ENCODE data around the gene FRAS1. TPM values are rescaled to one million over a fixed set of nuclear protein-coding genes. Genes with fewer than 3 reads are reported as not detected.

Gene FRAS1
- total and polyA plus RNA-seq, 2 donors (not counting 1 experiment from before 2014, with no cell fraction given): 0.30 to 0.66 TPM

GRCh38 chr4:78292856-78293255, 235.7 kb downstream of the FRAS1 start:
- no peak for DNase-seq (ENCODE audit: low read depth in 2 of 2)

GRCh38 chr4:78293348-78293747, 236.2 kb downstream of the FRAS1 start:
- H2AFZ ChIP-seq (ENCODE audit: low read length): no peak overlapping the region
- H3K4me1 ChIP-seq (ENCODE audit: control insufficient read depth, extremely low read depth, insufficient read depth, low read length): peaks cover 4% of the 10 kb centered on the region
- H4K20me1 ChIP-seq (ENCODE audit: control insufficient read depth, extremely low read depth, insufficient read depth, low read length): no peaks in the 10 kb centered on the region
- no peaks in the 10 kb centered on the region for H3K79me2 ChIP-seq (ENCODE audit: control insufficient read depth, insufficient read depth, low read length)
- peak overlapping the region; percentile 62 for H3K4me2 ChIP-seq (ENCODE audit: extremely low read depth, insufficient read depth, low read length)
- no peak overlapping the region for H3K4me3 ChIP-seq (replicated peaks in 1 of 4; ENCODE audit: control extremely low read depth in 1 of 4, insufficient read depth in 1 of 4, low read depth in 3 of 4, low read length in 4 of 4)
- DNase-seq (ENCODE audit: low read depth in 2 of 2): peak; percentile 63 to 84
- H3K9me3 ChIP-seq (ENCODE audit: control insufficient read depth, insufficient read depth, low read depth, low read length): no peaks in the 10 kb centered on the region
- no peak for TF ChIP-seq EZH2 (IDR thresholded peaks at IDR 0.05; ENCODE audit: low read length, missing control alignments)
- TF ChIP-seq, protein P1, sequence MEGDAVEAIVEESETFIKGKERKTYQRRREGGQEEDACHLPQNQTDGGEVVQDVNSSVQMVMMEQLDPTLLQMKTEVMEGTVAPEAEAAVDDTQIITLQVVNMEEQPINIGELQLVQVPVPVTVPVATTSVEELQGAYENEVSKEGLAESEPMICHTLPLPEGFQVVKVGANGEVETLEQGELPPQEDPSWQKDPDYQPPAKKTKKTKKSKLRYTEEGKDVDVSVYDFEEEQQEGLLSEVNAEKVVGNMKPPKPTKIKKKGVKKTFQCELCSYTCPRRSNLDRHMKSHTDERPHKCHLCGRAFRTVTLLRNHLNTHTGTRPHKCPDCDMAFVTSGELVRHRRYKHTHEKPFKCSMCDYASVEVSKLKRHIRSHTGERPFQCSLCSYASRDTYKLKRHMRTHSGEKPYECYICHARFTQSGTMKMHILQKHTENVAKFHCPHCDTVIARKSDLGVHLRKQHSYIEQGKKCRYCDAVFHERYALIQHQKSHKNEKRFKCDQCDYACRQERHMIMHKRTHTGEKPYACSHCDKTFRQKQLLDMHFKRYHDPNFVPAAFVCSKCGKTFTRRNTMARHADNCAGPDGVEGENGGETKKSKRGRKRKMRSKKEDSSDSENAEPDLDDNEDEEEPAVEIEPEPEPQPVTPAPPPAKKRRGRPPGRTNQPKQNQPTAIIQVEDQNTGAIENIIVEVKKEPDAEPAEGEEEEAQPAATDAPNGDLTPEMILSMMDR (conservative IDR thresholded peaks at IDR 0.05 in 1 of 2, IDR thresholded peaks at IDR 0.05 in 1 of 2; ENCODE audit: low read depth in 1 of 2, low read length in 2 of 2): no peak
- no peak overlapping the region for H3K9ac ChIP-seq (ENCODE audit: insufficient read depth, low read length)
- no peak overlapping the region for H3K27ac ChIP-seq (ENCODE audit: insufficient read depth, low read length)
- H3K27me3 ChIP-seq (ENCODE audit: control insufficient read depth, insufficient read depth, low read length): no peaks in the 10 kb centered on the region
- H3K36me3 ChIP-seq (ENCODE audit: control insufficient read depth, insufficient read depth, low read length): no peaks in the 10 kb centered on the region

More at GRCh38 chr4:78292856-78293255, 235.7 kb downstream of the FRAS1 start:
- no peaks in the 10 kb centered on the region for H3K9me3 ChIP-seq (ENCODE audit: control insufficient read depth, insufficient read depth, low read depth, low read length)
- no peak overlapping the region for H3K4me3 ChIP-seq (replicated peaks in 1 of 4; ENCODE audit: control extremely low read depth in 1 of 4, insufficient read depth in 1 of 4, low read depth in 3 of 4, low read length in 4 of 4)
- TF ChIP-seq, protein P1 (conservative IDR thresholded peaks at IDR 0.05 in 1 of 2, IDR thresholded peaks at IDR 0.05 in 1 of 2; ENCODE audit: low read depth in 1 of 2, low read length in 2 of 2): no peak
- TF ChIP-seq EZH2 (IDR thresholded peaks at IDR 0.05; ENCODE audit: low read length, missing control alignments): no peak
- H3K9ac ChIP-seq (ENCODE audit: insufficient read depth, low read length): no peak overlapping the region
- no peak overlapping the region for H3K27ac ChIP-seq (ENCODE audit: insufficient read depth, low read length)
- H3K4me2 ChIP-seq (ENCODE audit: extremely low read depth, insufficient read depth, low read length): no peak overlapping the region
- peaks cover 4% of the 10 kb centered on the region for H3K4me1 ChIP-seq (ENCODE audit: control insufficient read depth, extremely low read depth, insufficient read depth, low read length)
- H3K79me2 ChIP-seq (ENCODE audit: control insufficient read depth, insufficient read depth, low read length): no peaks in the 10 kb centered on the region
- no peak overlapping the region for H2AFZ ChIP-seq (ENCODE audit: low read length)
- H4K20me1 ChIP-seq (ENCODE audit: control insufficient read depth, extremely low read depth, insufficient read depth, low read length): no peaks in the 10 kb centered on the region
- H3K36me3 ChIP-seq (ENCODE audit: control insufficient read depth, insufficient read depth, low read length): no peaks in the 10 kb centered on the region
- no peaks in the 10 kb centered on the region for H3K27me3 ChIP-seq (ENCODE audit: control insufficient read depth, insufficient read depth, low read length)

GRCh38 chr4:78293821-78294301, 236.7 kb downstream of the FRAS1 start:
- Histone ChIP-seq H4K20me1 (ENCODE audit: control insufficient read depth, extremely low read depth, insufficient read depth, low read length) (no peaks in the 10 kb centered on the region), H3K4me3 (replicated peaks in 1 of 4; ENCODE audit: control extremely low read depth in 1 of 4, insufficient read depth in 1 of 4, low read depth in 3 of 4, low read length in 4 of 4) (no peak overlapping the region), H3K4me2 (ENCODE audit: extremely low read depth, insufficient read depth, low read length) (peak overlapping the region; percentile 62), H3K4me1 (ENCODE audit: control insufficient read depth, extremely low read depth, insufficient read depth, low read length) (peaks cover 7% of the 10 kb centered on the region), H3K27ac (ENCODE audit: insufficient read depth, low read length) (no peak overlapping the region), H2AFZ (ENCODE audit: low read length) (no peak overlapping the region), H3K9me3 (ENCODE audit: control insufficient read depth, insufficient read depth, low read depth, low read length) (no peaks in the 10 kb centered on the region), H3K79me2 (ENCODE audit: control insufficient read depth, insufficient read depth, low read length) (no peaks in the 10 kb centered on the region), H3K27me3 (ENCODE audit: control insufficient read depth, insufficient read depth, low read length) (no peaks in the 10 kb centered on the region), H3K36me3 (ENCODE audit: control insufficient read depth, insufficient read depth, low read length) (no peaks in the 10 kb centered on the region), H3K9ac (ENCODE audit: insufficient read depth, low read length) (no peak overlapping the region)
- no peak for TF ChIP-seq EZH2 (IDR thresholded peaks at IDR 0.05; ENCODE audit: low read length, missing control alignments)
- TF ChIP-seq, protein P1 (conservative IDR thresholded peaks at IDR 0.05 in 1 of 2, IDR thresholded peaks at IDR 0.05 in 1 of 2; ENCODE audit: low read depth in 1 of 2, low read length in 2 of 2): peak in 1 of 2 donors; percentile 24
- peak; percentile 88 to 96 for DNase-seq (ENCODE audit: low read depth in 2 of 2)

Measured in fibroblast of lung (primary cell).